Rectal smooth muscle tissue (tissue), 1 donor: ENCODE results near the gene IDS.

ENCODE experiments used
- H3K27ac ChIP-seq: one replicate; pipeline ENCODE4 v1.7.0; 2013; ENCODE audit warnings: low read depth, low read length, inconsistent platforms
- H3K27me3 ChIP-seq: one replicate; pipeline ENCODE4 v1.7.0; 2013; ENCODE audit warnings: low read length; ENCODE audit not compliant: control insufficient read depth, insufficient read depth
- H3K36me3 ChIP-seq: one replicate; pipeline ENCODE4 v1.7.0; 2013; ENCODE audit warnings: low read length; ENCODE audit not compliant: control insufficient read depth, insufficient read depth
- H3K4me1 ChIP-seq: one replicate; pipeline ENCODE4 v1.7.0; 2013; ENCODE audit warnings: low read length; ENCODE audit not compliant: control insufficient read depth, insufficient read depth
- H3K4me3 ChIP-seq: one replicate; pipeline ENCODE4 v1.7.0; 2013; ENCODE audit warnings: low read length
- H3K9ac ChIP-seq: one replicate; pipeline ENCODE4 v1.7.0; 2013; ENCODE audit warnings: low read length

The IDS gene

GRCh38 chrX:149467461-149467860 is 37.6 kb downstream of the IDS start:
- H3K4me3 ChIP-seq: no peak overlapping the region
- no peaks in the 10 kb centered on the region for H3K36me3 ChIP-seq
- no peak overlapping the region for H3K27ac ChIP-seq
- no peaks in the 10 kb centered on the region for H3K27me3 ChIP-seq
- no peaks in the 10 kb centered on the region for H3K4me1 ChIP-seq
- H3K9ac ChIP-seq: no peak overlapping the region

DNA sequence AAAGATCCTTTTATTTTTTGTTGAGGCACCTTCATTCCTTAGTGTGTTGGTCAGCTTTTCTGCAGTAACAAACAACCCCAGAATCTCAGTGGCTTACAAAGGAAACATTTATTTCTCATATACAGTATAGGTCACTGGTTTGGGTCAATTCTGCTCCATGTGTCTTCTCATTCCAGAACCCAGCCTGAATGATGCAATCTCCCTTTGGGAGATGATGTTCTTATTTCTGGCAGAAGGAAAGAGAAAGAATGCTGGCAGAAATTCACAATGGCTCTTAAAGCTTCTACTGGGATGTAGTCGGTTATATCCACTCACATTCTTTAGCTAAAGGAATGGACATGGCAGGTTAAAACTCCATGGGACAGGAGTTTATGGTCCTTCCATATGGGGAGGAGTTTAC is 42.3 kb downstream of the IDS start:
- Histone ChIP-seq H3K36me3 (no peaks in the 10 kb centered on the region), H3K4me3 (no peak overlapping the region), H3K27ac (no peak overlapping the region), H3K9ac (no peak overlapping the region), H3K27me3 (no peaks in the 10 kb centered on the region), H3K4me1 (no peaks in the 10 kb centered on the region)

GRCh38 chrX:149461746-149462145 is 43.4 kb downstream of the IDS start:
- no peak overlapping the region for H3K9ac ChIP-seq
- no peak overlapping the region for H3K4me3 ChIP-seq
- H3K4me1 ChIP-seq: no peaks in the 10 kb centered on the region
- H3K27ac ChIP-seq: no peak overlapping the region
- H3K27me3 ChIP-seq: no peaks in the 10 kb centered on the region
- H3K36me3 ChIP-seq: no peaks in the 10 kb centered on the region

DNA sequence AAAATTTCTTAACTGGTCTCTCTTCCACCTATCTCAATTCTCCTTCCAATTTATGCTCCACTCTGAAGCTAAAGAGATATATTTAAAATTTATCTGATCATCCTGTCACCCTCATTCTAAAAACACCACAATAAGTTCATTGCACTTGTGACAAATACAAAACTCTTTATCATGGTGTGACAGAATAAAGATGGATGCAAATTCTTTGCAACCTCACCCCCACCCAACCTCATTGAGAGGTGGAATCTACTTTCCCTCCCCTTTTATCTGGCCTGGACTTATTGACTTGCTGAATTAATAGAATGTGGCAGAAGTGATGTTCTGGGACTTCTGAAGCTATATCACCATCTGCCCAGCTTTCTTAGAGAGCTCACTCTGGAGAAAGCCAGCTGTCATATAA is 46.5 kb downstream of the IDS start:
- no peaks in the 10 kb centered on the region for H3K4me1 ChIP-seq
- H3K27me3 ChIP-seq: no peaks in the 10 kb centered on the region

GRCh38 chrX:149456476-149457245 is 48.4 kb downstream of the IDS start:
- Histone ChIP-seq H3K36me3 (no peaks in the 10 kb centered on the region), H3K9ac (no peak overlapping the region), H3K4me1 (no peaks in the 10 kb centered on the region), H3K27ac (no peak overlapping the region), H3K4me3 (no peak overlapping the region), H3K27me3 (no peaks in the 10 kb centered on the region)

More for the DNA sequence above, 46.5 kb downstream of the IDS start:
- Histone ChIP-seq H3K4me3 (no peak overlapping the region), H3K9ac (no peak overlapping the region), H3K27ac (no peak overlapping the region), H3K36me3 (no peaks in the 10 kb centered on the region)

- Histone ChIP-seq H3K36me3 (no peaks in the 10 kb centered on the region), H3K27ac (no peak overlapping the region), H3K4me3 (no peak overlapping the region), H3K9ac (no peak overlapping the region), H3K27me3 (no peaks in the 10 kb centered on the region), H3K4me1 (no peaks in the 10 kb centered on the region)
Observed at GRCh38 chrX:149455934-149456333, 49.2 kb downstream of the IDS start.

DNA sequence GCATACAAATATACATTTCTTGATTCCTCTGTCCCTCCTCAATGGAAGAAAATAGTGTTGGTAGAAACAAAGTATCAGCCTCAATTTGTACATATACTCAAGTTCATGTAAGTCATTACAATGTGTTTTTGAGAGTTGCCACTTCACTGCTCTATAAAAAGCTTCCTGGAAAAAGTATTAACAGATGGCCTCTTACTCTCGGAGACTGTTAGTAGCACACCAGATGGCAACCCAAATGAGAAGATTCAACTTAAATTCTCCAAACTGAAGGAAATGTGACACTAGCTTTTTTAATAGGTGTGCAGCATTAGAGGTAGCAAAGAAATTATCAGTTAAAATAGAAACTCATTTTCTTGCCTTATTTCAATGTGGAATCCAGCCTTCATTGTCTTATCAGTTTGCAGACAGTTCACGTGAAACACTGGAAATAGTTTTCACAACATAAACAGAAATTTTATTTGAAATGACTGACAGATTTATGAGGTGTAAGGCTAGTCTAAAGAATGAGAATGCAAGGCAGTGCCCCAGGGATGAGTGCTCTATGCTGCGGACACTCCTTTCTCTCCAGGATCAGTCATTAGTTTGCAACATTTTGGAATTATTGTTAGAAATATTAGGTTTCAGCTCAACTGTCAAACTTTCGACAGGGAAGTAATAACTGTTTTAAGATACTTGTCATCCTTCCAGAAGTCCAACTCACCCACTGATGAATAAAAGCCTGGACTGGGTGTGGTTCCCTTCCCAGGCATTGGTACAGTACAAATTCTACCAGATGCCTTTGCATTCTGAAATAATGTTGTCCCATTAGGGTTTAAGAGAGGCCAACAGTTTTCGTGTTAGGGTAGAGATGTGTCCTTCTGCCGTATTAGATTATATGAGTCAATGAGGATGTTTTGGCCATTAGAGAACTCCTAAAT is 50.9 kb downstream of the IDS start:
- Histone ChIP-seq H3K36me3 (no peaks in the 10 kb centered on the region), H3K27me3 (no peaks in the 10 kb centered on the region), H3K27ac (no peak overlapping the region), H3K4me1 (no peaks in the 10 kb centered on the region), H3K9ac (no peak overlapping the region), H3K4me3 (no peak overlapping the region)

GRCh38 chrX:149453030-149453429 is 52.1 kb downstream of the IDS start:
- Histone ChIP-seq H3K27me3 (no peaks in the 10 kb centered on the region), H3K36me3 (no peaks in the 10 kb centered on the region), H3K4me1 (no peaks in the 10 kb centered on the region), H3K9ac (no peak overlapping the region), H3K4me3 (no peak overlapping the region), H3K27ac (no peak overlapping the region)

DNA sequence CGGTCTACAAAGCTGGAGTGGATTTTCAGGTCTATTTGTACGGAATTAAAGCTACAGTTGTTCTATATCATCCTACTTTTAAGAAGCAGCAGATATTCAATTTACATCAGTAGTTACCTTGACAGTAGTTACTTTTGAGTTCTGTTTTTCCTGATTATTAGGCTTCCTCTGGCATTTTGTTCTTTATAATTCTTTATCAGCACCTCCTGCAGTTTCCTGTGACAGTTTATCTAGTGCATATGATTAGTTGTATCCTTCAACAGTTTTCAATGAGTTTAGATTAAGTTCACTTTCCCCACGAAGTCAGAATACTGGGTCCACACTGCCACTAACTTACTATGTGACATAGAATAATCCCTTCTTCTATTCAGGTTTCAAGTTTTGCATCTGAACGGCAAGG is 71.7 kb downstream of the IDS start:
- no peak overlapping the region for H3K9ac ChIP-seq
- no peak overlapping the region for H3K27ac ChIP-seq
- H3K27me3 ChIP-seq: no peaks in the 10 kb centered on the region
- no peak overlapping the region for H3K4me3 ChIP-seq
- no peaks in the 10 kb centered on the region for H3K36me3 ChIP-seq
- no peaks in the 10 kb centered on the region for H3K4me1 ChIP-seq

DNA sequence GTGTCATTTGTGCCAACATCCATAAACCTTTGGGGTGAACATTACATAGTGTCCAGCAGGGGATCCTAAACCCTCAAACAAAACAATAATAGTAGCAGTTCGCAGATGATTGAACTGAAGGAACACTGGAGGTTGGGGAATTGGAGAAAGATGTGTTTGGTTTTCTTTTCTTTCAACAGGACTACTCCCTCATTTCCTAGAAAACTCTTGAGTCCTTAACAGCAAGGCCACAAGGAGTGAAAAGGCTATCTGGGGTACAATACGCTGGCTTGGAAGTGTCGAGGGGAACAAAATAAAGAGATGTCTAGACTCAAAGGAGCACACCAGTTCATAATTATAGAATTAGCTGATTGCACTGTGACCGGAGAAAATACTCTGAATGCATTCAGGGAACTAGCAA is 72.1 kb downstream of the IDS start:
- Histone ChIP-seq H3K4me3 (no peak overlapping the region), H3K36me3 (no peaks in the 10 kb centered on the region), H3K4me1 (no peaks in the 10 kb centered on the region), H3K9ac (no peak overlapping the region), H3K27ac (no peak overlapping the region), H3K27me3 (no peaks in the 10 kb centered on the region)
